Measurements from ENCODE around the gene STK17A.

GRCh38 chr7:43648473-43649406 lies 65.8 kb downstream of the STK17A start:
- TF ChIP-seq TAF1 (IDR thresholded peaks at IDR 0.05; ENCODE audit: low read depth) (no peak), RAD21 (IDR thresholded peaks at IDR 0.05; ENCODE audit: low read depth) (no peak), USF1 (IDR thresholded peaks at IDR 0.05) (no peak), REST (IDR thresholded peaks at IDR 0.05; ENCODE audit: low read depth) (no peak), FOXM1 (IDR thresholded peaks at IDR 0.05; ENCODE audit: borderline replicate concordance, low read depth) (no peak), CREB1 (IDR thresholded peaks at IDR 0.05; ENCODE audit: low read depth) (no peak), EP300 (IDR thresholded peaks at IDR 0.05; ENCODE audit: borderline replicate concordance) (0 out of 2 replicates have a peak, but pooled peaks have one; percentile 4), YY1 (IDR thresholded peaks at IDR 0.05; ENCODE audit: low read depth) (no peak), MAX (IDR thresholded peaks at IDR 0.05) (no peak), ZBTB7A (IDR thresholded peaks at IDR 0.05; ENCODE audit: low read depth) (no peak), NFIC (IDR thresholded peaks at IDR 0.05) (no peak)

Data from Ishikawa (cell line).